Vagina (tissue), 2 donors: ENCODE results near the gene TRIM43B.

Experiments
- CTCF ChIP-seq, 3 experiments: fragments of 450-650 bp in 2 of 3; fragments of 200-600 bp in 1 of 3; sonication (generic) in 1 of 3; IDR thresholded peaks; one replicate each; pipeline ENCODE4 v1.5.1; 2017 to 2019; ENCODE audit warnings: antibody characterized with exemption in 3 of 3, mild to moderate bottlenecking in 2 of 3, moderate library complexity in 2 of 3
- POLR2A ChIP-seq, 2 donors: fragments of 450-650 bp; IDR thresholded peaks; one replicate each; pipeline ENCODE4 v1.6.1; 2017; ENCODE audit warnings: antibody characterized with exemption in 2 of 2, mild to moderate bottlenecking in 2 of 2, moderate library complexity in 2 of 2
- POLR2AphosphoS5 ChIP-seq, 2 donors: sonication (generic); formaldehyde crosslinking; IDR thresholded peaks; one replicate each; pipeline ENCODE4 v1.9.0; 2017; ENCODE audit warnings: antibody characterized with exemption in 2 of 2, mild to moderate bottlenecking in 2 of 2, low read depth in 1 of 2; ENCODE audit not compliant: insufficient read depth in 1 of 2

GRCh38 chr2:95500854-95501253, 16.3 kb upstream of the TRIM43B start:
- TF ChIP-seq CTCF (IDR thresholded peaks at IDR 0.05) (no peak), POLR2AphosphoS5 (IDR thresholded peaks at IDR 0.05; ENCODE audit: insufficient read depth in 1 of 2, low read depth in 1 of 2) (no peak), POLR2A (IDR thresholded peaks at IDR 0.05) (no peak)
